ENCODE results near the gene ISG15. TPM values are rescaled to one million over a fixed set of nuclear protein-coding genes. Genes with fewer than 3 reads are reported as not detected.

The ISG15 gene
- 10 to 100 TPM; 46.6 to 48.4 TPM for total RNA-seq
- polyA plus RNA-seq (2013, experiment 1 of 2): 31.4 TPM
- polyA plus RNA-seq (2013, experiment 2 of 2): 31.8 TPM
- long read RNA-seq, experiment 1, transcript ISG15-201 (2 exons, 711 nt): major isoform, 18 of 19 reads
- long read RNA-seq, experiment 1, partial matches to known transcripts: 0 of 19 reads
- long read RNA-seq, experiment 1, other reads (novel, unspliced or antisense): 1 of 19 reads
- long read RNA-seq, experiment 2, transcript ISG15-201 (2 exons, 711 nt): major isoform, 51 of 52 reads
- long read RNA-seq, experiment 2, partial matches to known transcripts: 0 of 52 reads
- long read RNA-seq, experiment 2, other reads (novel, unspliced or antisense): 1 of 52 reads
- long read RNA-seq, experiment 3, transcript ISG15-201 (2 exons, 711 nt): major isoform, 24 of 24 reads
- long read RNA-seq, experiment 3, partial matches to known transcripts: 0 of 24 reads
- long read RNA-seq, experiment 3, other reads (novel, unspliced or antisense): 0 of 24 reads
- long read RNA-seq, experiment 4, partial matches to known transcripts: 1 of 1 reads
- long read RNA-seq, experiment 4, other reads (novel, unspliced or antisense): 0 of 1 reads

DNA sequence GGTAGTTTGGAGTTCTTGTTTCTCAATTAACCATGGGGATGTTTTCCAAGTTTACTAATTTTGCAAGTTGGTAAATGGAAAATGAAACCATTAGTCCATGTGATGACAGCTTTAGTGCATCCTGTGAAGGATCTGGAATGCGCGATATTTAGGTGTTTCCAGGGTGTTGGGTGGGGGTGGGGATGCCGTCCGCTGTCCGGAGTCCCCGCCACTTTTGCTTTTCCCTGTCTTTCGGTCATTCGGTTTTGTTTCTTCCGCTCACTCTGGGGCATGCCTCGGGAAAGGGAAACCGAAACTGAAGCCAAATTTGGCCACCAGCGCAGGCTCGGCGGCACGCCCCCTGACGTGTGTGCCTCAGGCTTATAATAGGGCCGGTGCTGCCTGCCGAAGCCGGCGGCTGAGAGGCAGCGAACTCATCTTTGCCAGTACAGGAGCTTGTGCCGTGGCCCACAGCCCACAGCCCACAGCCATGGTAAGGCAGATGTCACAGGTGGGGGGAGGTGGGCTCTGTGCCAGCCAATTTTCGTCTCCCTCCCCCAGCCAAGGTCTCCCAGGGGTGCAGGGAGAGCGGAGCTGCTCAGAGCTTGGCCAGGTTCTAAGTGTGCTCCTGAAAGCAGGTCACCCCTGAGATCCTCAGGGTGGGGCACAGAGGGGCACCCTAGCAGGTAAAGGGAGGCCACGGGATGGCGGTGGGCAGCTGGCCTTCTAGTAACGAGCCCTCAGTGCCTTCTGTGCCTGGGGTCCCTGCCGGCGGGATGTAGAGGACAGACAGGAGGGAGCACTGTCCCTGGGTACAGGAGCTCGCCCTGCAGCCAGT, at the start of gene ISG15:
Gene ISG15 (plus strand): TSS at position 393 of the 817 bp plus-strand sequence. CDS start 77 bp downstream, at position 470.
- H3K9me3 ChIP-seq (ENCODE audit: control insufficient read depth, low read length): no peaks in the 10 kb centered on the region
- Mint-ChIP-seq H3K27ac (peak within 1 kb of the TSS; percentile 96), H3K27me3 (ENCODE audit: insufficient read depth) (peaks cover 24% of the 10 kb centered on the region), H3K4me1 (peaks cover 14% of the 10 kb centered on the region), H3K9me3 (no peaks in the 10 kb centered on the region), H3K4me3 (peak within 1 kb of the TSS; percentile 74), H3K36me3 (ENCODE audit: low read depth) (no peaks in the 10 kb centered on the region)
- peak; percentile 95 for DNase-seq
- peak within 1 kb of the TSS; percentile 77 for H3K4me3 ChIP-seq (ENCODE audit: low read length)
- H3K9ac ChIP-seq (ENCODE audit: extremely low read depth, low read length, poor library complexity, severe bottlenecking): peak within 1 kb of the TSS; percentile 61
- H3K36me3 ChIP-seq (ENCODE audit: control insufficient read depth, insufficient read depth, low read length): no peaks in the 10 kb centered on the region
- no peak within 1 kb of the TSS for H3K27ac ChIP-seq (ENCODE audit: low read depth, low read length)
- no peaks in the 10 kb centered on the region for H3K4me1 ChIP-seq (ENCODE audit: control insufficient read depth, insufficient read depth, low read length)
- no peaks in the 10 kb centered on the region for H3K27me3 ChIP-seq (ENCODE audit: control insufficient read depth, insufficient read depth, low read length, poor library complexity, severe bottlenecking)
- TF ChIP-seq, protein P1, sequence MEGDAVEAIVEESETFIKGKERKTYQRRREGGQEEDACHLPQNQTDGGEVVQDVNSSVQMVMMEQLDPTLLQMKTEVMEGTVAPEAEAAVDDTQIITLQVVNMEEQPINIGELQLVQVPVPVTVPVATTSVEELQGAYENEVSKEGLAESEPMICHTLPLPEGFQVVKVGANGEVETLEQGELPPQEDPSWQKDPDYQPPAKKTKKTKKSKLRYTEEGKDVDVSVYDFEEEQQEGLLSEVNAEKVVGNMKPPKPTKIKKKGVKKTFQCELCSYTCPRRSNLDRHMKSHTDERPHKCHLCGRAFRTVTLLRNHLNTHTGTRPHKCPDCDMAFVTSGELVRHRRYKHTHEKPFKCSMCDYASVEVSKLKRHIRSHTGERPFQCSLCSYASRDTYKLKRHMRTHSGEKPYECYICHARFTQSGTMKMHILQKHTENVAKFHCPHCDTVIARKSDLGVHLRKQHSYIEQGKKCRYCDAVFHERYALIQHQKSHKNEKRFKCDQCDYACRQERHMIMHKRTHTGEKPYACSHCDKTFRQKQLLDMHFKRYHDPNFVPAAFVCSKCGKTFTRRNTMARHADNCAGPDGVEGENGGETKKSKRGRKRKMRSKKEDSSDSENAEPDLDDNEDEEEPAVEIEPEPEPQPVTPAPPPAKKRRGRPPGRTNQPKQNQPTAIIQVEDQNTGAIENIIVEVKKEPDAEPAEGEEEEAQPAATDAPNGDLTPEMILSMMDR (conservative IDR thresholded peaks at IDR 0.05): no peak
- WGBS, 2 experiments (ENCODE audit: insufficient coverage in 1 of 2, insufficient read length in 1 of 2): 12 to 27% methylated on average over 7 to 30 of the region's 30 CpGs

DNA sequence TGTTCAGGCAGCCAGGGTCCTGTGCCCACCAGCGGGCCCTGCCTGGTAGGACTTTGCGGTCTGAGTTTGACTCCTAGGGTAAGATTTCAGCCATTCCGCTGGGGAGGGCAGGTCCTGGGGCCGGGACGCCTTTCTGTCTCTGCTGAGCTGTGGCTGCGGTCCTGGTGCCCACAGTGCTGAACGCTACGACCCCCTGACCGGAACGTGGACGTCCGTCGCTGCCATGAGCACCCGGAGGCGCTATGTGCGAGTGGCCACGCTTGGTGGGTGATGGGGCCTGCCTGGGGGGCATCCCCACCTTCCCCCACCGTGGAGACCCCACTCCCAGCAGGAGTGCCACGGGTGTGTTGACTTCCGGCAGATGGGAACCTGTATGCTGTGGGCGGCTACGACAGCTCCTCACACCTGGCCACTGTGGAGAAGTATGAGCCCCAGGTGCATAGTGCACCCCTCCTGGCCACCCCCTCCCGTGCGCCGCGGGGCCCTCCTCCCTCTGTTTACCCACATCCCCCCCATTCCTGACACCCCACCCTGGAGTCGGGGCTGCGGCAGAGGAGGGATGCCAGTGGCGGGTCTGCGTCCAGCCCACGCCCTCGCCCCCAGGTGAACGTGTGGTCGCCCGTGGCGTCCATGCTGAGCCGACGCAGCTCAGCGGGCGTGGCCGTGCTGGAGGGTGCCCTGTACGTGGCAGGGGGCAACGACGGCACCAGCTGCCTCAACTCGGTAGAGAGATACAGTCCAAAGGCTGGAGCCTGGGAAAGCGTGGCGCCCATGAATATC, 49.4 kb upstream of the ISG15 start:
- Histone ChIP-seq H3K27me3 (ENCODE audit: control insufficient read depth, insufficient read depth, low read length, poor library complexity, severe bottlenecking) (peaks cover 40% of the 10 kb centered on the region), H3K27ac (ENCODE audit: low read depth, low read length) (no peak overlapping the region), H3K9ac (ENCODE audit: extremely low read depth, low read length, poor library complexity, severe bottlenecking) (no peak overlapping the region), H3K36me3 (ENCODE audit: control insufficient read depth, insufficient read depth, low read length) (no peaks in the 10 kb centered on the region), H3K4me1 (ENCODE audit: control insufficient read depth, insufficient read depth, low read length) (no peaks in the 10 kb centered on the region), H3K9me3 (ENCODE audit: control insufficient read depth, low read length) (no peaks in the 10 kb centered on the region), H3K4me3 (ENCODE audit: low read length) (no peak overlapping the region)
- Mint-ChIP-seq H3K9me3 (no peaks in the 10 kb centered on the region), H3K4me1 (no peaks in the 10 kb centered on the region), H3K27me3 (ENCODE audit: insufficient read depth) (peaks cover 31% of the 10 kb centered on the region), H3K27ac (no peak overlapping the region), H3K36me3 (ENCODE audit: low read depth) (peaks cover 8% of the 10 kb centered on the region), H3K4me3 (no peak overlapping the region)
- 95 to 98% methylated on average over 20 to 47 of the region's 47 CpGs for WGBS, 2 experiments (ENCODE audit: insufficient coverage in 1 of 2, insufficient read length in 1 of 2)
- DNase-seq: no peak
- TF ChIP-seq, protein P1 (conservative IDR thresholded peaks at IDR 0.05): no peak

Measured in endodermal cell (in vitro differentiated cells).